ENCODE results near the gene C16orf87. TPM values are rescaled to one million over a fixed set of nuclear protein-coding genes. Genes with fewer than 3 reads are reported as not detected.

The C16orf87 gene
- total RNA-seq, 1 experiment from 2014 or later: 8.7 TPM

- no peak overlapping the region for H3K4me3 ChIP-seq (ENCODE audit: low read depth in 2 of 2, low read length in 2 of 2)
- POLR2A ChIA-PET: no interaction called here
- in situ Hi-C loops (cut with HindIII; ENCODE audit: low pct_unique_long_range_greater_than_20kb, low sequenced_read_pairs): no loop called here
- CTCF ChIA-PET: interaction anchor here (0.6 kb wide), 1 partner anchor 122 kb away, joined by 3 read pairs; the partner anchor contains the start of gene ORC6
- ATAC-seq: no peak
- TF ChIP-seq, protein P1, sequence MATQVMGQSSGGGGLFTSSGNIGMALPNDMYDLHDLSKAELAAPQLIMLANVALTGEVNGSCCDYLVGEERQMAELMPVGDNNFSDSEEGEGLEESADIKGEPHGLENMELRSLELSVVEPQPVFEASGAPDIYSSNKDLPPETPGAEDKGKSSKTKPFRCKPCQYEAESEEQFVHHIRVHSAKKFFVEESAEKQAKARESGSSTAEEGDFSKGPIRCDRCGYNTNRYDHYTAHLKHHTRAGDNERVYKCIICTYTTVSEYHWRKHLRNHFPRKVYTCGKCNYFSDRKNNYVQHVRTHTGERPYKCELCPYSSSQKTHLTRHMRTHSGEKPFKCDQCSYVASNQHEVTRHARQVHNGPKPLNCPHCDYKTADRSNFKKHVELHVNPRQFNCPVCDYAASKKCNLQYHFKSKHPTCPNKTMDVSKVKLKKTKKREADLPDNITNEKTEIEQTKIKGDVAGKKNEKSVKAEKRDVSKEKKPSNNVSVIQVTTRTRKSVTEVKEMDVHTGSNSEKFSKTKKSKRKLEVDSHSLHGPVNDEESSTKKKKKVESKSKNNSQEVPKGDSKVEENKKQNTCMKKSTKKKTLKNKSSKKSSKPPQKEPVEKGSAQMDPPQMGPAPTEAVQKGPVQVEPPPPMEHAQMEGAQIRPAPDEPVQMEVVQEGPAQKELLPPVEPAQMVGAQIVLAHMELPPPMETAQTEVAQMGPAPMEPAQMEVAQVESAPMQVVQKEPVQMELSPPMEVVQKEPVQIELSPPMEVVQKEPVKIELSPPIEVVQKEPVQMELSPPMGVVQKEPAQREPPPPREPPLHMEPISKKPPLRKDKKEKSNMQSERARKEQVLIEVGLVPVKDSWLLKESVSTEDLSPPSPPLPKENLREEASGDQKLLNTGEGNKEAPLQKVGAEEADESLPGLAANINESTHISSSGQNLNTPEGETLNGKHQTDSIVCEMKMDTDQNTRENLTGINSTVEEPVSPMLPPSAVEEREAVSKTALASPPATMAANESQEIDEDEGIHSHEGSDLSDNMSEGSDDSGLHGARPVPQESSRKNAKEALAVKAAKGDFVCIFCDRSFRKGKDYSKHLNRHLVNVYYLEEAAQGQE (IDR thresholded peaks at IDR 0.05; ENCODE audit: insufficient read depth in 1 of 2, low read depth in 2 of 2, low read length in 1 of 2): no peak
- TF ChIP-seq SIN3A (IDR thresholded peaks at IDR 0.05; ENCODE audit: borderline replicate concordance, insufficient read depth, low read depth, low read length) (no peak), POLR2AphosphoS5 (IDR thresholded peaks at IDR 0.05; ENCODE audit: low read depth, low read length) (no peak), TCF7L2 (IDR thresholded peaks at IDR 0.05; ENCODE audit: low read depth, low read length) (no peak)
- TF ChIP-seq, protein P2, sequence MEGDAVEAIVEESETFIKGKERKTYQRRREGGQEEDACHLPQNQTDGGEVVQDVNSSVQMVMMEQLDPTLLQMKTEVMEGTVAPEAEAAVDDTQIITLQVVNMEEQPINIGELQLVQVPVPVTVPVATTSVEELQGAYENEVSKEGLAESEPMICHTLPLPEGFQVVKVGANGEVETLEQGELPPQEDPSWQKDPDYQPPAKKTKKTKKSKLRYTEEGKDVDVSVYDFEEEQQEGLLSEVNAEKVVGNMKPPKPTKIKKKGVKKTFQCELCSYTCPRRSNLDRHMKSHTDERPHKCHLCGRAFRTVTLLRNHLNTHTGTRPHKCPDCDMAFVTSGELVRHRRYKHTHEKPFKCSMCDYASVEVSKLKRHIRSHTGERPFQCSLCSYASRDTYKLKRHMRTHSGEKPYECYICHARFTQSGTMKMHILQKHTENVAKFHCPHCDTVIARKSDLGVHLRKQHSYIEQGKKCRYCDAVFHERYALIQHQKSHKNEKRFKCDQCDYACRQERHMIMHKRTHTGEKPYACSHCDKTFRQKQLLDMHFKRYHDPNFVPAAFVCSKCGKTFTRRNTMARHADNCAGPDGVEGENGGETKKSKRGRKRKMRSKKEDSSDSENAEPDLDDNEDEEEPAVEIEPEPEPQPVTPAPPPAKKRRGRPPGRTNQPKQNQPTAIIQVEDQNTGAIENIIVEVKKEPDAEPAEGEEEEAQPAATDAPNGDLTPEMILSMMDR (IDR thresholded peaks at IDR 0.05): no peak
- DNase-seq (ENCODE audit: low read depth, low spot score): no peak
- no TSS peak for BruUV-seq (replicated peaks)
- no peaks in the 10 kb centered on the region for H3K36me3 ChIP-seq (ENCODE audit: control insufficient read depth, insufficient read depth, low read length)
- H3K4me1 ChIP-seq (ENCODE audit: control insufficient read depth, insufficient read depth, low read length): no peaks in the 10 kb centered on the region; the same call in none of the 2 replicates
- intact Hi-C loops (cut with micrococcal nuclease; ENCODE audit: unreplicated experiment): no loop called here
- H3K9me3 ChIP-seq (ENCODE audit: control insufficient read depth, insufficient read depth, low read depth, low read length): no peaks in the 10 kb centered on the region; the same call in 1 of the 2 replicates
- no peaks in the 10 kb centered on the region for H3K27me3 ChIP-seq (ENCODE audit: control insufficient read depth, insufficient read depth, low read length)
- no peak overlapping the region for H3K27ac ChIP-seq (ENCODE audit: low read length)
Measured at GRCh38 chr16:46811682-46812081, 19.3 kb downstream of the C16orf87 start.

DNA sequence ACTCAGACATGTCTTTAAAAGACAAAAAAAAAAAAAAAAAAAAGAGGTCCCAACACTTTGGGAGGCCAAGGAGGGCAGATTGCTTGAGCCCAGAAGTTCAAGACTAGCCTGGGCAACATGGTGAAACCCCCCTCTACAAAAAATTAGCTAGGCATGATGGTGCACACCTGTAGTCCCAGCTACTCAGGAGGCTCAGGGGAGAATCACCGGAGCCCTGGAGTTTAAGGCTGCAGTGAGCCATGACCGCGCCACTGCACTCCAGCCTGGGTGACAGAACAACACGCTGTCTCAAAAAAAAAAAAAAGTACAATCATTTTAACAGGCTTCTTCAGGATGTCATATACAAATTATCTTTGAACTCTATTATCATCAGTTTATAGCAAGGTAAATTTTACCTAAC lies 22.0 kb downstream of the C16orf87 start:
- Histone ChIP-seq H3K4me1 (ENCODE audit: control insufficient read depth, insufficient read depth, low read length) (no peaks in the 10 kb centered on the region; the same call in none of the 2 replicates), H3K27ac (ENCODE audit: low read length) (no peak overlapping the region), H3K36me3 (ENCODE audit: control insufficient read depth, insufficient read depth, low read length) (no peaks in the 10 kb centered on the region), H3K27me3 (ENCODE audit: control insufficient read depth, insufficient read depth, low read length) (no peaks in the 10 kb centered on the region), H3K9me3 (ENCODE audit: control insufficient read depth, insufficient read depth, low read depth, low read length) (no peaks in the 10 kb centered on the region; the same call in 1 of the 2 replicates), H3K4me3 (ENCODE audit: low read depth in 2 of 2, low read length in 2 of 2) (no peak overlapping the region)
- ChIA-PET POLR2A (interaction anchor here (0.6 kb wide), 1 partner anchor 36 kb away, joined by 3 read pairs; no protein-coding TSS in a partner anchor), CTCF (no interaction called here)
- intact Hi-C loops (cut with micrococcal nuclease; ENCODE audit: unreplicated experiment): no loop called here
- ATAC-seq (no peak), DNase-seq (ENCODE audit: low read depth, low spot score) (no peak)
- in situ Hi-C loops (cut with HindIII; ENCODE audit: low pct_unique_long_range_greater_than_20kb, low sequenced_read_pairs): no loop called here
- no TSS peak for BruUV-seq (replicated peaks)
- TF ChIP-seq SIN3A (IDR thresholded peaks at IDR 0.05; ENCODE audit: borderline replicate concordance, insufficient read depth, low read depth, low read length) (no peak), POLR2AphosphoS5 (IDR thresholded peaks at IDR 0.05; ENCODE audit: low read depth, low read length) (no peak), TCF7L2 (IDR thresholded peaks at IDR 0.05; ENCODE audit: low read depth, low read length) (no peak)
- TF ChIP-seq, protein P1 (IDR thresholded peaks at IDR 0.05; ENCODE audit: insufficient read depth in 1 of 2, low read depth in 2 of 2, low read length in 1 of 2): no peak
- TF ChIP-seq, protein P2 (IDR thresholded peaks at IDR 0.05): no peak

All from Panc1 (cell line).